Rectal smooth muscle tissue (tissue), 1 donor: ENCODE measurements around the gene FOXC2.
"Not testable (repeated sequence)": the region's sequence is repeated elsewhere in the genome, so short reads cannot be mapped to it uniquely, and the experiment has no call there.

ENCODE experiments used
- H3K27ac ChIP-seq: one replicate; pipeline ENCODE4 v1.7.0; 2013; ENCODE audit warnings: low read depth, low read length, inconsistent platforms
- H3K27me3 ChIP-seq: one replicate; pipeline ENCODE4 v1.7.0; 2013; ENCODE audit warnings: low read length; ENCODE audit not compliant: control insufficient read depth, insufficient read depth
- H3K36me3 ChIP-seq: one replicate; pipeline ENCODE4 v1.7.0; 2013; ENCODE audit warnings: low read length; ENCODE audit not compliant: control insufficient read depth, insufficient read depth
- H3K4me1 ChIP-seq: one replicate; pipeline ENCODE4 v1.7.0; 2013; ENCODE audit warnings: low read length; ENCODE audit not compliant: control insufficient read depth, insufficient read depth
- H3K4me3 ChIP-seq: one replicate; pipeline ENCODE4 v1.7.0; 2013; ENCODE audit warnings: low read length
- H3K9ac ChIP-seq: one replicate; pipeline ENCODE4 v1.7.0; 2013; ENCODE audit warnings: low read length

The FOXC2 gene

DNA sequence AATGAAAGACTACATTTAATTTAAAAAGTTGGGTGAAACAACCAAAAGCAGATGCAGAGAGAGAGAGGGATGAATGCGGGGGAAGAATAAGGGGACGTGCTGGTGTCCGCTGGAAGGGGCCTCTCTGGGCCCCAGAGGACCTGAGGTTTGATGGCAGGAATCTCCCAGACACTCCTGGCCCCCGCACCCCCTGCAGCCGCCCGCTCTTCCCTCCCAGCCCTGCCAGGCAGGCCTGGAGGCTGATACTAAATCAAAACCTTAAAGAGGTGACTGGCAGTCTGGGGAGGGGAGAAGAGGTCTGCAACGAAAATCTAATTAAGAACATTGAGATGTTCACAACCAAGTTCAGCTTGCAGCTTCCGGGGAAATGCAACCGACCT, 14.2 kb downstream of the FOXC2 start:
- Histone ChIP-seq H3K4me1 (no peaks in the 10 kb centered on the region), H3K27me3 (peaks cover 18% of the 10 kb centered on the region), H3K9ac (no peak overlapping the region), H3K27ac (no peak overlapping the region), H3K36me3 (no peaks in the 10 kb centered on the region), H3K4me3 (no peak overlapping the region)

DNA sequence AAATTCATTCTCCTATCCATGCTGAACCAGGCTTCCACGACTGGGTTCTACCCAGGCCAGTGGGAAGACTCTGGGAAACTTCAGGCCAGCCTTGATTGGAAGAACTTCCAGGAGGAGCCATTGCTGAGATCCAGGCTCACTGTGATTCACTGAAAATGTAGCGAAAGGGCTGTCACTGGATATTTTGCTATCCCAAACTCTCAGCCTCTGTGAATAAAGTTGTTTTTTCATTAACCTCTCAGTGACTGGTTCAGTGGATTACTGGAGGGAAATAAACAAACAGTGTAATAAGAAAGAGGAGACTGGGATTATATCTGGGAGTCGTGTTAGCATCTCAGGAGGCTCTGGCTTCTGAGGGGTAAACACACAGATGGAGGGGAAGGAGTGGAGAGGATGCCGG, 14.8 kb downstream of the FOXC2 start:
- no peaks in the 10 kb centered on the region for H3K36me3 ChIP-seq

DNA sequence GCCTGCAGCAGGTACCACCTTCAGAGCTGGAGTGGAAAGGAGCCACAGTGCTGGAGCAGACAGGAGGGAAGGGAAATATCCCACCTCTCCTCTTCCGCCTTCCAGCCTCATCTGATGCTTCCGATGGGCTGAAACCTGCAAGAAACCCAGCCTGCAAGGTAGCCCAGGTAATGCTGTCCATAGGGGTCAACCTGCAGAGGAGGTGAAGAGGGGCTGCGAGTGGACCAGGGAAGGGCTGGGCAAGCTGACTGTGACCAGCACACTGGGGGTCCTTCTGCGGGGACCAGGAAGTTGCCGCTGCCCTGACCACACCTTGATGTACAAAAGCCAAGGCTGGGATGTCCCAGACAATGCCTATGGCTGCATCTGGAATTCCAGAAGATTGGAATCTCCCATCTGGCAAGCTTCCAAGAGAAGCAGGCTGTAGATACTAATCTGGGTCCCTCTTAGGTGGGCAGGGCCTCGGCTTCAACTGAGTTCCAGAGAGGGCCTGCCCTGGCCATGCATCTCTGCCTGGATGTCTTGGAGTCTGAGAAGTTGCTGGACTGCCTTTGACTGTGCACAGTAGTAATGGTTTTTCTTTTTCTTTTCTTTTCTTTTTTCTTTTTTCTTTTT, 17.5 kb downstream of the FOXC2 start:
- H3K27ac ChIP-seq = no peak overlapping the region

More for the DNA sequence above, 14.8 kb downstream of the FOXC2 start:
- H3K27ac ChIP-seq = no peak overlapping the region
- peaks cover 13% of the 10 kb centered on the region for H3K27me3 ChIP-seq
- H3K9ac ChIP-seq = no peak overlapping the region
- no peaks in the 10 kb centered on the region for H3K4me1 ChIP-seq
- H3K4me3 ChIP-seq = no peak overlapping the region

DNA sequence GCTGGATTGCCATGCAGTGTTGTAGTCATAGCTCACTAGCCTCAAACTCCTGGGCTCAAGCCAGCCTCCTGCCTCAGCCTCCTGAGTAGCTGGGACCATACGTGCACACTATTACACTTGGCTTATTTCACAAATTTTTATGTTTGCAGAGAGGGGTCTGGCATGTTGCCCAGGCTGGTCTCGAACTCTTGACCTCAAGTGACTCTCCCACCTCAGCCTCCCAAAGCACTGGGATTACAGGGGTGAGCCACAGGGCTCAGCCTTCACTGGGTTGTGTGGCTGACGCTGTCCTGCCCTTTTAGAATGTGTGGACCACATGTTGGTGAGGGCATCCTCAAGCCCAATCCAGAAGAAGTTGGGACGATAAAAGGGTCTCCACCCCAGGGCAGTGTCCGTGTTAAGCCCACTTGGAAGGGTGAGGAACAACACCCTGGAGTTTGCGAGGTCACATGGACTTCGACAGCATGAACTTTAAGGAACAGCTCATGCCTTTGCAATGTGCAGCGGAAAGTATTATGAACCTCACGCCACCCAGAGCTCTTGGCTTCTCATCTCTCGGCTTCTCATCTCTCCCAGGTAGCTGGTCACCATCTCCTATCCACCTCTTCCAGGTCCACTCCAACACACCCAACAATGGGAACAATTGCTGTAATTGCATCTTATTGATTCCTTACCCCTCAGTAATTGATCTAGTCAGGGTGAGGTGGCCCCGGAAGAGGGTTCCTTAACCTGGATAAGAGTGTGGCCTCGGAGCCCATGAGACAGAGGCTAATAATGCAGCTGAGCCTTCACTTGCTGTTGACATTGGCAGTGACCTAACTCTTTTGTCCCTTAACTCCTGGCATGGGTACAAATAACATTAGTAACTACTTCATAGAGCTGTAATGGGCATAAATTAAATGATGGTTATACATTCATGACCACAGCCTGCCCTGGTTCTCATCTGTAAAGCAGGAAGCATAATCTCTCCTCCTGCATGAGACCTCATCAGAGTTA, 18.4 kb downstream of the FOXC2 start:
- no peak overlapping the region for H3K9ac ChIP-seq
- peaks cover under 1% of the 10 kb centered on the region for H3K27me3 ChIP-seq
- H3K36me3 ChIP-seq = no peaks in the 10 kb centered on the region
- H3K4me1 ChIP-seq = no peaks in the 10 kb centered on the region
- H3K27ac ChIP-seq = no peak overlapping the region
- no peak overlapping the region for H3K4me3 ChIP-seq

More for the DNA sequence above, 17.5 kb downstream of the FOXC2 start:
- Histone ChIP-seq H3K4me1 (no peaks in the 10 kb centered on the region), H3K27me3 (peaks cover 6% of the 10 kb centered on the region), H3K36me3 (no peaks in the 10 kb centered on the region), H3K4me3 (no peak overlapping the region), H3K9ac (no peak overlapping the region)

DNA sequence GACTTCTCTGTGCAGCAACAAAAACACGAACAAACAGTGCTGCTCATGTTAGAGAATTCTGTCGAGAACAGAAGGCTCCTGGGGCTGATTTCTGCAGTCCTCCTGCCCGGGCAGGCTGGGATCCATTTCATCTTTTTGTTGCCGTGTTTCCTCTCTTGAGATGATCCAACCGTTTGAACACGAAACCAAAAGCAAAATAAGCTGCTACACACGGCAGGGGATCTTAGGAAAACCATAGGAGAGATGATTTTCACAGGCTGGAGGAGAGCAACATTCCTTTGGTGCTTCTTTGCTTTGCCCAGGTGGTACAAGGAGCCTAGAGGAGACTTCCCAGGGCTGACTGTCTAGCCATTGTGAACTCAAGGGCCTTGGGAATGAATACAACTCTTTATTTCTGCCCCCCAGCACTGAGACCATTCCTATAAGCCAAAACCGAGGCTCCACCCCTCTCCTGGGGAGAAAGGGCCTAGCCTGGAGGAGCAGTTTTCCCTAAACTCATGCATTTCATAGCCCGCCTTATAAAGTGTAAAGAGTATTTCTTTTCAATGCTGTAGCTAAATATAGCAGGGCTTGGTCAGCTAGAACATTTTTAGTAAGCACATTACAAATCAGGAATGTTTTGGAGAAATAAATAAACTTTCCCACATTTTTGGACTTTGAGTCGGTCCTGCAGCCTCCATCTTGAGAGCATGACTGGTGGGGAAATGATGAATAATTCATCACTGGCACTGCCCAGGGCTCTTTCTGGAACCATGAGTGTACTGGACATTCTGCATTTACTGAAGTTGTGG, 19.4 kb downstream of the FOXC2 start:
- no peaks in the 10 kb centered on the region for H3K27me3 ChIP-seq
- no peaks in the 10 kb centered on the region for H3K36me3 ChIP-seq
- no peak overlapping the region for H3K4me3 ChIP-seq
- H3K27ac ChIP-seq = no peak overlapping the region
- H3K4me1 ChIP-seq = no peaks in the 10 kb centered on the region
- H3K9ac ChIP-seq = no peak overlapping the region

DNA sequence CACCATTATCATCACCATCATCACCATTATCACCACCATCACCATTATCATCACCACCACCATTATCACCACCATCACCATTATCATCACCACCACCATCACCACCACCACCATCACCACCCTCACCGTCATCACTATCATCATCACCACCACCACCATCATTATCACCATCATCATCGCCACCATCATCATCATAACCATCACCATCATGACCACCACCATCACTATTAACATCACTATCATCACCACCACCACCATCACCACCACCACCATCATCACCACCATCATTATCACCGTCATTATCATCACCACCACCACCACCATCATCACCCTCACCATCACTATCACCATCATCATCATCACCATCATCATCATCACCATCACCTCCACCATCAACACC, 20.9 kb downstream of the FOXC2 start:
- Histone ChIP-seq H3K4me3 (no peak overlapping the region), H3K27ac (no peak overlapping the region)

DNA sequence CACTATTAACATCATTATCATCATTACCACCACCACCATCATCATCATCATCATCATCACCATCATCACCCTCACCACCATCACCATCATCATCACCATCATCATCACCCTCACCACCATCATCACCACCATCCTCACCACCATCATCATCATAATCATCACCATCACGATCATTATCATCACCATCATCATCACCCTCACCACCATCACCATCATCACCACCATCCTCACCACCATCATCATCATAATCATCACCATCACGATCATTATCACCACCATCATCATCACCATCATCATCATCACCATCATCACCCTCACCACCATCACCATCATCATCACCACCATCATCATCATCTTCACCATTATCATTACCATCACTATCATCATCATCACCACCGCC, 21.3 kb downstream of the FOXC2 start:
- not testable (repeated sequence) for H3K4me3 ChIP-seq, H3K9ac ChIP-seq, H3K27ac ChIP-seq, H3K4me1 ChIP-seq, H3K36me3 ChIP-seq, H3K27me3 ChIP-seq

More for the DNA sequence above, 20.9 kb downstream of the FOXC2 start:
- peaks cover 3% of the 10 kb centered on the region for H3K27me3 ChIP-seq
- no peaks in the 10 kb centered on the region for H3K4me1 ChIP-seq
- H3K9ac ChIP-seq = no peak overlapping the region
- H3K36me3 ChIP-seq = no peaks in the 10 kb centered on the region

DNA sequence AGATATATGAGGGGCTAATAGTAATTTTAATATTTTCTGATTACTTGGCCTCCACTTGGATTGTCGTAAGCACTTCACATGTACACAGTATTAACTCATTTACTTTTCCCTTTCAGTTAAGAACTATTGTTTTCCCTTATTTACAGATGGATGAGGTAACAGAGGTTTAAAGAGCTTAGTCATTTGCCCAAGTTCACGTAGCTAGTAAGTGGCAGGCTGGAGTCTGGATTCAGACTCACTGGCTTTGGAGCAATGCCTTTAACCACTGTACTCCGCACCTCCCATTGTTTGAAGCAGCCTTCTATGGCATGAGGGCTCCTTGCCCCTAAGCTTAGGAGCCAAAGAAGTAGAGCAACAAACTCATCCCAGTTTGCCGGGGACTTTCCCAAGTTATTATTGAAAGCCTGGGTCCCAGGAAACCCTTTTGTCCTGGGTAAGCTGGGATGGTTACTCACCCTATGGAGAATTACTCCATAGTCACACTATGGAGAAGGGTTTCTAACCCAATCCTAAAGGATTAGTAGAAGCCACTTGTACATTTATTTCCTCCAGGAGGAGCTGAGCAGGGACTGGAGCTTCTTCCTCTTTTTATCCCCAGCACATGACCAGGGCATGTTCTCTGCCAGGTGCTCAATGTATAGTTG, 24.0 kb downstream of the FOXC2 start:
- Histone ChIP-seq H3K4me3 (no peak overlapping the region), H3K9ac (no peak overlapping the region), H3K27me3 (peaks cover 12% of the 10 kb centered on the region), H3K4me1 (no peaks in the 10 kb centered on the region), H3K27ac (no peak overlapping the region), H3K36me3 (no peaks in the 10 kb centered on the region)

DNA sequence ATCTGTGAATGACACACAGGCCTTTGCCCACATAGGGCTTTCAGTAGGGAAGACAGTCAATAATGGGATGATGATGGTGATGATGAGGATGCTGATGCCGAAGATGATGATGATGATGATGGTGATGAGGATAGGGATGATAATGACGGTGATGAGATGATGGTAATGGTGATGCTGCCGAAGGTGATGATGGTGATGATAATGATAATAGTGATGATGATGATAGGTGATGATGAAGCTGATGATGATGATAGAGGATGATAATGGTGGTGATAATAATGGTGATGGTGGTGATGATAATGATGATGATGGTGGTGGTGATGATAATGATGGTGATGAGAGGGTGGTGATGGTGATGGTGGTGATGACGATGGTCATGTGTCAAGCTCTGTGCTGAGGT, 24.6 kb downstream of the FOXC2 start:
- no peak overlapping the region for H3K4me3 ChIP-seq
- no peak overlapping the region for H3K27ac ChIP-seq
- no peaks in the 10 kb centered on the region for H3K36me3 ChIP-seq
- no peaks in the 10 kb centered on the region for H3K4me1 ChIP-seq
- H3K27me3 ChIP-seq = peaks cover 19% of the 10 kb centered on the region
- H3K9ac ChIP-seq = no peak overlapping the region

DNA sequence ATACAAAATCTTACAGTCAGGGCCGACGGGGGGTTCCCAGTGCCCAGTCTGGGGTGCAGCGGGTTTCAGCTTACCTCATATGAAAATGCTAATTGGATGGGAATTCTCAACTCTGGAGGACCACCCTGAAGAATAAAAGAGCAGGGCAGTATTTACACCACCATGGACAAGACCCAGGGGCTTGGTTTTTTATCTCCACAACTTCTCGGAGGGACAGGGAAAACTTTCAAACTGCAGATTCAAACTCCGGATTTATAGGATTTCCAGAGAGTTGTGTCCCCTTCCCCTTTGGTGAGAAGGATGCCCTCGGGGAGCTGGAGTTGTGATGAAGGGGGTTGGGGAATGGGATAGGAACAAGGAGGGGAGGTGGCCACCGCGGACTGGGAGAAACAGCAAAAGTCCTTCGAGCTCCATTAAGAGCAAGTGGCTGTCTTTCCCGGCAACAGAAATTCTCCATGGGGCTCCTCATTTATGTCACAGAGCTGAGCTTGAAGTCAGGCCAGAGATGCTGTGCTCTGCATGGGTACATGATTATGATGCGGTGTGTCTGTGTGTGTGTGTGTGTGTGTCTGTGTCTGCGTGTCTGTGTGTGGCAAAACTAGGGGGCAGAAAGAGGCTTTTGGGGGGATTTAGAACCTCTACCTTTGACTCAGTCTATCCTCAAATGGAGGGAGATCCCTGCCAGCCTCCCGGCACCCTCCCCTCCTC, 27.4 kb downstream of the FOXC2 start:
- Histone ChIP-seq H3K27me3 (peaks cover 23% of the 10 kb centered on the region), H3K9ac (no peak overlapping the region), H3K27ac (no peak overlapping the region), H3K36me3 (no peaks in the 10 kb centered on the region), H3K4me1 (no peaks in the 10 kb centered on the region), H3K4me3 (no peak overlapping the region)

DNA sequence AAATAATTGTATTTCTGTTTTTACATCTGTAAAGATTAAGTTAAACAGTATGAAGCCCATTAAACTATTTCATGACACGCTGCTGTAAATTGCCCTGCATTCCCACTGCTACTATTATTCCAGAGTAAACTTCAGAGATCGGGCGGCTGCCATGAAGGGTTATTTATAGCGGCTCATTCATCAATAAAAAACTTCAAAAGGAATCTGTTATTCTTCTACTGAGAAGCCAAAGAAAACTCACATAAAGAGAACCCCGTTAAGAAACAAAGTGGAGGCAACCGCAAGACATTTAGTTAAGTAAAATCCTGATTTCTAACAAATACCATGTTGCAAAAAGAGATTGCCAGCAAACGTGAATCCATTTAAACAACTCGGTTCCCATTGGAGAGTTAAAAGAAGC, 28.1 kb downstream of the FOXC2 start:
- no peak overlapping the region for H3K27ac ChIP-seq
- H3K4me1 ChIP-seq = no peaks in the 10 kb centered on the region
- H3K27me3 ChIP-seq = peaks cover 23% of the 10 kb centered on the region

More for the DNA sequence above, 28.1 kb downstream of the FOXC2 start:
- no peak overlapping the region for H3K9ac ChIP-seq
- H3K4me3 ChIP-seq = no peak overlapping the region
- H3K36me3 ChIP-seq = no peaks in the 10 kb centered on the region
